Activated CD8-positive, alpha-beta memory T cell treated with anti-CD3 and anti-CD28 coated beads for 36 hours (primary cell): ENCODE data around the gene TIAM1. TPM values are rescaled to one million over a fixed set of nuclear protein-coding genes. Genes with fewer than 3 reads are reported as not detected.
"Not testable (repeated sequence)": the region's sequence is repeated elsewhere in the genome, so short reads cannot be mapped to it uniquely, and the experiment has no call there.

Source experiments
- CTCF ChIA-PET: fragments of 350-600 bp; sonication (Branson Sonifier 250); formaldehyde crosslinking; loops from one replicate; lab custom pipeline; 2021; ENCODE audit warnings: antibody characterized with exemption; lab: Charles Lee
- POLR2A ChIA-PET: fragments of 350-600 bp; sonication (Branson Sonifier 250); formaldehyde crosslinking; loops from one replicate; lab custom pipeline; 2021; ENCODE audit warnings: antibody characterized with exemption; lab: Charles Lee
- total RNA-seq, 2 experiments: library from RNA; stranded (reverse); gene quantifications; one replicate each; pipeline ENCODE4 v1.2.3, GENCODE V29; 2021

TIAM1 gene
- total RNA-seq, 2 experiments from 2014 or later: 28.8 to 31.0 TPM

GRCh38 chr21:31235671-31236450 lies 108.2 kb downstream of the TIAM1 start:
- POLR2A ChIA-PET: interaction anchor here (0.6 kb wide), 1 partner anchor 27 kb away, joined by 3 read pairs; no protein-coding TSS in a partner anchor

DNA sequence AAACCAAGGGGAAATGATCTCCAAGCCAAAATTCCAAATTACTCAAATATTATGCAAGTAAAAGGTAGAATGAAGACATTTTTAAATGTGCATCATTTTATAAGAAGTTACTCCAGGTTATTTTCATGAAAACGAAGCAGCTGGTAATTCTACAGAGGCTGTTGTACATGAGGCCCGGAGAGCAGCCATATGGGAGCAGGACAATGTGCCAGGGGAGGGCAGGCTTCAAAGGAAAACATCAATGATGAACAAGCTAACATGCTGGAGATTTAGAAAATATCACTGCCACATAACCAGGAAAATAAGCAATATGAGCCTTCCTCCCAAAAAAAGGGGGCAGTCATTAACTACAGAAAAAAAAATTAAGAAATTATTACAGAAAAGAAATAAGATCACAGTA lies 109.1 kb downstream of the TIAM1 start:
- POLR2A ChIA-PET: interaction anchor here (0.6 kb wide), 1 partner anchor 26 kb away, joined by 3 read pairs; no protein-coding TSS in a partner anchor
- CTCF ChIA-PET: no interaction called here

More at GRCh38 chr21:31235671-31236450, 108.2 kb downstream of the TIAM1 start:
- CTCF ChIA-PET: no interaction called here

DNA sequence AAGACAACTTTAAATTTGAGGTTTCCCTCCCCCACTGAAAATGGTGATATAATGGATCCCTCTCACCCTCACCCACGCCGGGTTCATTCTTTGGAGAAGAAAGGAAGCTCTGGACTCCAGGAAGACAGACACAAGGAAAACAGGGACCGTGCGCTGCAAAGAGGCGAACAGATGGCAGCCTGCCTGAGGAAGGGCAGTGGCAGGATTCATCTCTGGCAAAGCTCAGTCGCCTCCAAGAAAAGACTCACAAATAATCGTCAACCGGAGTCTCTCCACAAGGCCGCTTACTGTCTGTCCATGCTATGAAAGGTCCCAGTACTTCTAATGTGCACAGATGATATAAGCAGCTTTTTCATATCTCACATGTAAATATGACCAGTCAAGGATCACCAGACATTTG lies 110.3 kb downstream of the TIAM1 start:
- CTCF ChIA-PET: no interaction called here
- POLR2A ChIA-PET: no interaction called here

- CTCF ChIA-PET: no interaction called here
Observed at GRCh38 chr21:31232344-31232743, 111.7 kb downstream of the TIAM1 start.

DNA sequence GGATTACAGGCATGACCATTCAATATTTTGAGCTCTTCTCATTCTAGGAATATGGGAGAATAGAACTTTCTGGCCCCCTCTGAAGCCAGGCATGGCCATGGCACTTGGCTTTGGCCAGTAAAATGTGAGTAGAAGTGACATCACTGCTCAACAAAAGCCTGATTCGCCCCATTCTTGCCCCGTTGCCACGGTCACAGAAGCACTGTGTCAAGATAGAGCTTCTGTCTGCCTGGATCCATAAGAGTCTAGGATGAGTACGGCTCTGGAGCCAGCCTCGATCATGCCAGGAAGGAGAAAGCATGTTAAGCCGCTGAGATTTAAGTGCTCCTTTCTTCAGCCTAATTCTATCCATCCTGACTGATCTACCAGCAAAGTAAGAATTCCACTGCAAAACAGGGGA lies 113.1 kb downstream of the TIAM1 start:
- CTCF ChIA-PET: interaction anchor here (0.6 kb wide), 1 partner anchor 40 kb away, joined by 3 read pairs; no protein-coding TSS in a partner anchor
- POLR2A ChIA-PET: no interaction called here

More at GRCh38 chr21:31232344-31232743, 111.7 kb downstream of the TIAM1 start:
- POLR2A ChIA-PET: no interaction called here

- POLR2A ChIA-PET: not testable (repeated sequence)
- CTCF ChIA-PET: interaction anchor here (0.6 kb wide), 1 partner anchor 29 kb away, joined by 3 read pairs; no protein-coding TSS in a partner anchor
Observed at GRCh38 chr21:31228723-31229122, 115.3 kb downstream of the TIAM1 start.

DNA sequence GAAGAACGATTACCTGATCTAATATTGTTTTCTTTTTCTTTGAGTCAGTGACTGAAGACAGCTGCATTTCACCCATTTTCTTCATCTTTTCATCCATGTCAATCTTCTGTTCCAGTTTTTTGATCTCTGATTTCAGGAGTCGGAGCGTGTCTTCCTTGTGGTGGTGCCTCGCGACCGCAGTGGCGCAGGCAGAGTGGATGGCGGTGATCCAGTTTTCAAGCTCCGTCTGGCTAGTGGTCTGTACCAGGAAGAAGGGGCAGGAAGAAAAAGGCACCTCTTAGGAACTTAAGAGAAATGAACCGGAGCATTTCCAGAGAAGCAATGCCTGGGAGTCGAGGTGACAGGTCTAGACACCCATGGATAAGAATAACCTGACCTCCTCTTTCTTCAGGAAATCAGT lies 118.3 kb downstream of the TIAM1 start:
- CTCF ChIA-PET: no interaction called here
- POLR2A ChIA-PET: no interaction called here

DNA sequence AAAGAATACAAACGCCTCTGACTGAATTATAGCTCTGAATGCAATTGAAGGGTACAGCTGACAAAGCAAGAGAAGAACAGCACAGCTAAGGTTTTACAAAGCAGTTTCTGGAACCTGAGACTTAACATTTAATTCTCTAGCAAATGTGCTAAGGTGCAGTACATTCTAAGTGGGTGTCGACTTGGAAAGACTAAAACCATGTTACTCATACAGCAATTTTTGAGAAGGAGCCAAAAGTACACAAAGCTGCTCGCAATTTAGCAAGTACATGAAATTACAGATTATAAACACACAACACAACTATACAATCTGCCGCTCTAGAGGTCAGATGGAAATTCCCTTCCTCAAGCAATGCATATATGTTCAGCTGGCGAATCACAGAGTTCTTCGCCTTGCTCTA lies 121.9 kb downstream of the TIAM1 start:
- ChIA-PET CTCF (no interaction called here), POLR2A (no interaction called here)

GRCh38 chr21:31221043-31221442 lies 123.0 kb downstream of the TIAM1 start:
- ChIA-PET POLR2A (no interaction called here), CTCF (no interaction called here)

DNA sequence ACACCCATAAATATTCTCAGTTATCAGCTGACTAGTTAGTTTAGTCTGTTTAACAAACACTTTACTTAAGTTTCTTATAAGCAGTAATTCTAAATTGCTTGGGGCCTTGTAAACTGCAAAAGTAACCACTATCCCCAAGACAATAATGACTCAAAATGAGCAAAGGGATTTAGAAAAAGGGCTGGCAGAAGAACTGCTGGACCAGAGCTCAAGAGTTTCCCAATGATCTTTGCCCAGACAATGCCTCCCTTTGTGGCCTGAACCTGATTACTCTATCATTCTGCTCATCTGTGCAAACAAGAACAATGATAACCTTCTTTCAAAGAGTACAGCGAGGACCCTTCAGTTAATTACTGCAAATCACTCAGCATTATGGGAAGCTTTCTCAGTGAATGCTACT lies 123.5 kb downstream of the TIAM1 start:
- POLR2A ChIA-PET: no interaction called here
- CTCF ChIA-PET: no interaction called here

DNA sequence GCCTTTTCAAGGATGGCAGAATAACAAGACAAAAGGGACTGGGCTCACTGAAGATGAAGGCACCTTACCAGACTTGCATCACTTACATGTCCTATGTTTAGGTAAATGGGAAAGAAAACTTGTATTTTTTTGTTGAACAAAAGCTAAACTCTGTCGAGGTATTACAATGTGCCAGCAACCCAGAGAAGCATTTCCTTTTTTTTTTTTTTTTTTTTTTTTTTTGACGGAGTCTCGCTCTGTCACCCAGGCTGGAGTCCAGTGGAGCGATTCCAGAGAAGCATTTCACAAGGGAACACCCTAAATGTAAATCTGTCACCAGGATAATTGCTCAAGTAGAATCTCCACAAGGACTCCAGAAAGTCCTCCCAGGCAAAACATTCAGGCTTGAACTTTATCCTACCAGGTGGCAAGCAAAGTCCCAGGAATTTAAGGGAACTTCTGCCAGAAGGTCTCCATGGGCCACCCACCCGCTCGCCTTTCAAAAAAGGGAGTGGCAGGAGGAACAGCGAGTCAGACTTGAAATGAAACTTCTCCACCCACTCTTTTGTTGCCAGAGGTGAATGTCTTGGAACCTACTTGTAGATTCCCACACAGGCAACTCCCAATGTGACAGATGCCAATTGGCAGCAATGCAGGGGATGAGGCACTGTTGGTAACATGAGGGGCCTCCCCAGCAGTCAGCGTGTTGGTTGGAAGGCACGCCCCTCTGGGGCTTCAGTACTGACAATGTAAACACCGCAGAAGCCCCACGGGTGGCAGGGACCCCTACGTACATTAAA lies 125.0 kb downstream of the TIAM1 start:
- POLR2A ChIA-PET: no interaction called here
- CTCF ChIA-PET: no interaction called here

GRCh38 chr21:31216206-31216605 lies 127.9 kb downstream of the TIAM1 start:
- CTCF ChIA-PET: no interaction called here
- POLR2A ChIA-PET: no interaction called here

DNA sequence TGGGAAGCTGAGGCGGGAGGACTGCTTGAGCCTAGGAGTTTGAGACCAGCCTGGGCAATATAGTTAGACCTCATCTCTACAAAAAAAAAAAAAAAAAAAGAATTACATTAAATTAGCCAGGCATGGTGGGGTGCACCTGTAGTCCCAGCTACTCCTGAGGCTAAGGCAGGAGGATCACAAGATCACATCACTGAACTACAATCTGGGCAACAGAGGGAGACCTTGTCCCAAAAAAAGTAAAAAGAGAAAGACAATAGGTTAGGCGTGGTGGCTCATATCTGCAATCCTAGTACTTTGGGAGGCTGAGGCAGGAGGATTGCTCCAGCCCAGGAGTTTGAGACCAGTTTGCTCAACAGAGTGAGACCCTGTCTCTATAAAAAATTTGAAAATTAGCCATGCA lies 130.3 kb downstream of the TIAM1 start:
- POLR2A ChIA-PET: no interaction called here
- CTCF ChIA-PET: interaction anchor here (1.5 kb wide), 1 partner anchor 89 kb away, joined by 3 read pairs; no protein-coding TSS in a partner anchor

- ChIA-PET CTCF (no interaction called here), POLR2A (no interaction called here)
Observed at GRCh38 chr21:31211836-31212235, 132.2 kb downstream of the TIAM1 start.

DNA sequence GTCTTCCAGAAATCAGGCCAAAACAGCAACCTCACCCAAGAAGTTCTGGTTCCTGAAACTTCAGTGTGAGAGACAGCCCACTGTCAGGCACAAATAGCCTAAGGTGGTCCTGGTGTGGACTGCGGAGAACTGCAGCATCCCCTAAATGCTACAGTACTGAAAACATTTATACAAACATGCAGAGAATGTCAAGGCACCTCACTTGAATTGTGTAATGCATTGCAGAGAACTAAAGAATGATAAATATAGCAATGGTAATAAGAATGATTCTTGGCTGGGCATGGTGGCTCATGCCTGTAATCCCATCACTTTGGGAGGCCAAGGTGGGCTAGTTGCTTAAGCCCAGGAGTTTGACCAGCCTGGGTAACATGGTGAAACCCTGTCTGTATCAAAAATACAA lies 138.6 kb downstream of the TIAM1 start:
- ChIA-PET CTCF (no interaction called here), POLR2A (no interaction called here)

GRCh38 chr21:31204801-31205200 lies 139.3 kb downstream of the TIAM1 start:
- POLR2A ChIA-PET: no interaction called here
- CTCF ChIA-PET: no interaction called here

- CTCF ChIA-PET: no interaction called here
Observed at GRCh38 chr21:31203431-31204054, 140.5 kb downstream of the TIAM1 start.

GRCh38 chr21:31201548-31201947 lies 142.5 kb downstream of the TIAM1 start:
- POLR2A ChIA-PET: no interaction called here
- CTCF ChIA-PET: interaction anchor here (1.3 to 3.6 kb wide), 2 partner anchors 379 to 403 kb away, joined by 3 to 17 read pairs; no protein-coding TSS in a partner anchor

More at GRCh38 chr21:31203431-31204054, 140.5 kb downstream of the TIAM1 start:
- POLR2A ChIA-PET: no interaction called here

DNA sequence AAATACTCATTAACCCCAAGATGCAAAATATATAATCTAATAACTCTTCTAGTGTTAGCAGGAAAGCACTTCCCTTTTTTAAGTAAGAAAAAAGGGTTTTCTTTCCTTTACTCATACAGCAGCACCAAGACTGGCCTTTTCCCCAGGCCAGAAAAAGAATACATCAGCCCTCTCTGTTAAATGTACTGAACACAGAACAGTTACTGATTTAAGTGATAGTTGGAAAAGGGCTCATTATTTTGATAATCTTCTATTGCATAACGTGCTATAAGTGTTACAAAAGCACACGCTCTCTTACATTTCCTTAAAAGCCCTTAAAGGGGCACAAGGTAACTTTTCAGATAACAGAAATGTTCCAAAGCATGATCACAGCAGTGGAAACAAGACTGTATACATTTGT lies 142.9 kb downstream of the TIAM1 start:
- ChIA-PET CTCF (interaction anchor here (3.6 kb wide), 1 partner anchor 380 kb away, joined by 17 read pairs; no protein-coding TSS in a partner anchor), POLR2A (no interaction called here)

DNA sequence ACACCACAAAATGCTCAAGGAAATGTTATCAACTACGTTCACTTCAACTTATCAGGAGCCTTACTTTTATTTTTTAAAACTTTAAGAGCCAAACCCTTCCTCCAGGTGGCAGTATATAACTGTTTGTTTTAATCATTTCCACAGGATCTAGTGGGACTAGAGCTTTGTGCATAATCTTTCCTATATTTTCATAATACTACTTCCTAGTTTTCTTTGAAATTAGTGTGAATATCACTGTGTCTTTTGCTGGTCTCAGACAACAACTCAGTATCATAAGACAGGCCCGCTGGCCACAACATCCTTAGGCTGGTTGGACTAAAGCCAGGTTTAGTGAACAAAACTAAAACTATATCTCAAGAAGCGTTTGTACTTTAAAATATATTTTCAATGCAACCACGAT lies 145.5 kb downstream of the TIAM1 start:
- CTCF ChIA-PET: interaction anchor here (0.8 to 1.4 kb wide), 5 partner anchors 101 to 406 kb away, joined by 3 to 5 read pairs (median 3); no protein-coding TSS in a partner anchor
- POLR2A ChIA-PET: no interaction called here
